ENCODE results near the gene SLC1A2. TPM values are rescaled to one million over a fixed set of nuclear protein-coding genes. Genes with fewer than 3 reads are reported as not detected.

Gene SLC1A2
- total RNA-seq, 2 experiments from 2014 or later, result not detected

- POLR2A ChIA-PET, result no interaction called here
- intact Hi-C loops (cut with micrococcal nuclease), result no loop called here
- Mint-ChIP-seq H3K36me3 (no peaks in the 10 kb centered on the region), H3K4me1 (ENCODE audit: low read depth) (peaks cover 8% of the 10 kb centered on the region), H3K4me3 (no peak overlapping the region), H3K9me3 (no peaks in the 10 kb centered on the region), H3K27ac (no peak overlapping the region), H3K27me3 (no peaks in the 10 kb centered on the region)
- DNase-seq, result no peak
- CTCF ChIA-PET, result no interaction called here
Measured at GRCh38 chr11:35313760-35314153, 105.6 kb downstream of the SLC1A2 start.

GRCh38 chr11:35313066-35313759, 106.1 kb downstream of the SLC1A2 start:
- CTCF ChIA-PET, result no interaction called here
- Mint-ChIP-seq H3K4me1 (ENCODE audit: low read depth) (peaks cover 6% of the 10 kb centered on the region), H3K9me3 (no peaks in the 10 kb centered on the region), H3K27me3 (no peaks in the 10 kb centered on the region), H3K4me3 (no peak overlapping the region), H3K36me3 (no peaks in the 10 kb centered on the region), H3K27ac (no peak overlapping the region)
- intact Hi-C loops (cut with micrococcal nuclease), result no loop called here
- no peak for DNase-seq
- POLR2A ChIA-PET, result no interaction called here

GRCh38 chr11:35311331-35311730, 108.0 kb downstream of the SLC1A2 start:
- no peak overlapping the region for H3K27ac Mint-ChIP-seq
- no peak for DNase-seq
- H3K4me3 Mint-ChIP-seq, result no peak overlapping the region
- no peaks in the 10 kb centered on the region for H3K9me3 Mint-ChIP-seq
- intact Hi-C loops (cut with micrococcal nuclease), result no loop called here
- POLR2A ChIA-PET, result no interaction called here
- no peaks in the 10 kb centered on the region for H3K36me3 Mint-ChIP-seq
- H3K27me3 Mint-ChIP-seq, result no peaks in the 10 kb centered on the region
- H3K4me1 Mint-ChIP-seq (ENCODE audit: low read depth), result peaks cover under 1% of the 10 kb centered on the region
- CTCF ChIA-PET, result interaction anchor here (0.6 to 0.9 kb wide), 3 partner anchors 15 to 80 kb away, joined by 3 read pairs; no protein-coding TSS in a partner anchor

GRCh38 chr11:35308157-35308556, 111.2 kb downstream of the SLC1A2 start:
- CTCF ChIA-PET, result no interaction called here
- Mint-ChIP-seq H3K9me3 (no peaks in the 10 kb centered on the region), H3K27me3 (no peaks in the 10 kb centered on the region), H3K4me1 (ENCODE audit: low read depth) (peaks cover 19% of the 10 kb centered on the region), H3K36me3 (no peaks in the 10 kb centered on the region), H3K4me3 (no peak overlapping the region), H3K27ac (no peak overlapping the region)
- intact Hi-C loops (cut with micrococcal nuclease), result no loop called here
- POLR2A ChIA-PET, result interaction anchor here (1.2 kb wide), 1 partner anchor 337 kb away, joined by 3 read pairs; no protein-coding TSS in a partner anchor
- no peak for DNase-seq

- Mint-ChIP-seq H3K4me3 (no peak overlapping the region), H3K4me1 (ENCODE audit: low read depth) (peaks cover 19% of the 10 kb centered on the region)
Measured at GRCh38 chr11:35307221-35307621, 112.1 kb downstream of the SLC1A2 start.

GRCh38 chr11:35305670-35306382, 113.5 kb downstream of the SLC1A2 start:
- no peaks in the 10 kb centered on the region for H3K36me3 Mint-ChIP-seq
- H3K27ac Mint-ChIP-seq, result no peak overlapping the region
- POLR2A ChIA-PET, result no interaction called here

More at GRCh38 chr11:35307221-35307621, 112.1 kb downstream of the SLC1A2 start:
- Mint-ChIP-seq H3K27ac (no peak overlapping the region), H3K27me3 (no peaks in the 10 kb centered on the region), H3K9me3 (no peaks in the 10 kb centered on the region), H3K36me3 (no peaks in the 10 kb centered on the region)
- ChIA-PET POLR2A (interaction anchor here (1.2 kb wide), 1 partner anchor 336 kb away, joined by 3 read pairs; no protein-coding TSS in a partner anchor), CTCF (interaction anchor here (1.1 kb wide), 2 partner anchors 11 to 12 kb away, joined by 4 read pairs; no protein-coding TSS in a partner anchor)
- no peak for DNase-seq
- intact Hi-C loops (cut with micrococcal nuclease), result no loop called here

GRCh38 chr11:35304900-35305460, 114.4 kb downstream of the SLC1A2 start:
- ChIA-PET CTCF (interaction anchor here (0.7 to 3.5 kb wide), 9 partner anchors 11 to 385 kb away, joined by 3 to 15 read pairs (median 3); no protein-coding TSS in a partner anchor), POLR2A (interaction anchor here (0.5 kb wide), 1 partner anchor 40 kb away, joined by 5 read pairs; no protein-coding TSS in a partner anchor)
- Mint-ChIP-seq H3K4me3 (no peak overlapping the region), H3K36me3 (no peaks in the 10 kb centered on the region), H3K27ac (no peak overlapping the region), H3K27me3 (no peaks in the 10 kb centered on the region), H3K4me1 (ENCODE audit: low read depth) (peaks cover 19% of the 10 kb centered on the region), H3K9me3 (no peaks in the 10 kb centered on the region)
- intact Hi-C loops (cut with micrococcal nuclease), result loop anchor here (1.0 kb wide), 1 partner anchor 32 kb away; no protein-coding TSS in a partner anchor
- DNase-seq, result no peak

More at GRCh38 chr11:35305670-35306382, 113.5 kb downstream of the SLC1A2 start:
- Mint-ChIP-seq H3K4me3 (no peak overlapping the region), H3K4me1 (ENCODE audit: low read depth) (peaks cover 19% of the 10 kb centered on the region), H3K9me3 (no peaks in the 10 kb centered on the region), H3K27me3 (no peaks in the 10 kb centered on the region)
- peak; percentile 35 for DNase-seq
- intact Hi-C loops (cut with micrococcal nuclease), result loop anchor here (1.0 kb wide), 1 partner anchor 31 kb away; no protein-coding TSS in a partner anchor
- CTCF ChIA-PET, result interaction anchor here (0.7 to 3.5 kb wide), 9 partner anchors 11 to 386 kb away, joined by 3 to 15 read pairs (median 4); no protein-coding TSS in a partner anchor

- intact Hi-C loops (cut with micrococcal nuclease), result no loop called here
Measured at GRCh38 chr11:35304386-35304775, 115.0 kb downstream of the SLC1A2 start.

GRCh38 chr11:35303596-35304385, 115.6 kb downstream of the SLC1A2 start:
- intact Hi-C loops (cut with micrococcal nuclease), result no loop called here
- Mint-ChIP-seq H3K4me3 (no peak overlapping the region), H3K27ac (no peak overlapping the region)

More at GRCh38 chr11:35304386-35304775, 115.0 kb downstream of the SLC1A2 start:
- H3K4me3 Mint-ChIP-seq, result no peak overlapping the region
- DNase-seq, result peak; percentile 21
- H3K36me3 Mint-ChIP-seq, result no peaks in the 10 kb centered on the region
- H3K27ac Mint-ChIP-seq, result no peak overlapping the region
- no peaks in the 10 kb centered on the region for H3K9me3 Mint-ChIP-seq
- ChIA-PET POLR2A (interaction anchor here (0.5 kb wide), 1 partner anchor 39 kb away, joined by 5 read pairs; no protein-coding TSS in a partner anchor), CTCF (interaction anchor here (1.1 to 3.5 kb wide), 3 partner anchors 12 to 377 kb away, joined by 3 to 15 read pairs (median 8); no protein-coding TSS in a partner anchor)
- peaks cover 19% of the 10 kb centered on the region for H3K4me1 Mint-ChIP-seq (ENCODE audit: low read depth)
- no peaks in the 10 kb centered on the region for H3K27me3 Mint-ChIP-seq

GRCh38 chr11:35302398-35302797, 117.0 kb downstream of the SLC1A2 start:
- POLR2A ChIA-PET, result no interaction called here

More at GRCh38 chr11:35303596-35304385, 115.6 kb downstream of the SLC1A2 start:
- ChIA-PET POLR2A (no interaction called here), CTCF (interaction anchor here (0.6 to 3.5 kb wide), 4 partner anchors 13 to 377 kb away, joined by 3 to 15 read pairs (median 6); no protein-coding TSS in a partner anchor)
- no peaks in the 10 kb centered on the region for H3K9me3 Mint-ChIP-seq
- H3K27me3 Mint-ChIP-seq, result no peaks in the 10 kb centered on the region
- no peaks in the 10 kb centered on the region for H3K36me3 Mint-ChIP-seq
- no peak for DNase-seq
- H3K4me1 Mint-ChIP-seq (ENCODE audit: low read depth), result peaks cover 19% of the 10 kb centered on the region

GRCh38 chr11:35298369-35298768, 121.0 kb downstream of the SLC1A2 start:
- Mint-ChIP-seq H3K27ac (no peak overlapping the region), H3K27me3 (peaks cover 2% of the 10 kb centered on the region), H3K36me3 (no peaks in the 10 kb centered on the region), H3K4me1 (ENCODE audit: low read depth) (peaks cover 3% of the 10 kb centered on the region), H3K9me3 (no peaks in the 10 kb centered on the region), H3K4me3 (no peak overlapping the region)
- ChIA-PET CTCF (no interaction called here), POLR2A (no interaction called here)
- no peak for DNase-seq
- intact Hi-C loops (cut with micrococcal nuclease), result no loop called here

More at GRCh38 chr11:35302398-35302797, 117.0 kb downstream of the SLC1A2 start:
- CTCF ChIA-PET, result no interaction called here
- H3K36me3 Mint-ChIP-seq, result no peaks in the 10 kb centered on the region
- DNase-seq, result no peak
- H3K4me1 Mint-ChIP-seq (ENCODE audit: low read depth), result peaks cover 19% of the 10 kb centered on the region
- H3K27me3 Mint-ChIP-seq, result no peaks in the 10 kb centered on the region
- H3K27ac Mint-ChIP-seq, result no peak overlapping the region
- H3K9me3 Mint-ChIP-seq, result no peaks in the 10 kb centered on the region
- no peak overlapping the region for H3K4me3 Mint-ChIP-seq
- intact Hi-C loops (cut with micrococcal nuclease), result no loop called here

Measured in activated CD4-positive, alpha-beta memory T cell treated with anti-CD3 and anti-CD28 coated beads for 36 hours (primary cell).